HCT116 (cell line): Measurements from ENCODE around the gene PAPOLB.

Experiments
- EZH2 ChIP-seq: fragments of 200-600 bp; sonication (generic); IDR thresholded peaks from 2 replicates; pipeline ENCODE4 v1.6.1; 2017; ENCODE audit warnings: antibody characterized with exemption, mixed run types
- POLR2AphosphoS5 ChIP-seq: IDR thresholded peaks from 2 replicates; pipeline ENCODE4 v1.6.1; 2011; ENCODE audit warnings: mild to moderate bottlenecking, low read depth, low read length, moderate library complexity

DNA sequence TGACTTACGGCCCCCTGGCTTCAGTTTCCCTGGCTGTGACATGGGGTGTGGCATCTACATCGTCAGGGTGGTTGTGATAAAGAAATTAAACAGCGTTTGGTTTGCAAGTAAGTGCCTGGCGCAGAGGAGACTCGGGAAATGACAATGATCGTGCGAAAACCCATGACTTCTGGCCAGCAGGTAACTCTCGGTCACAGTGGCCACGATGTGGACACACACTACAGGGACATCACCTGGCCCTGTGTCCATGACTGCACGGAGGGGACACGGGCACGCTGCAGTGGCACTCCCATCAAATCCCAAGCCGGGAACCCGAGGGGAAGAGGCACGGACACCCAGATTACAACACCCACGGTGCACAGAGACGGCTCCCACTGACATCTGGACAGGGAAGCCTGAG, 28.7 kb downstream of the PAPOLB start:
- TF ChIP-seq POLR2AphosphoS5 (no peak), EZH2 (no peak)
